GM18867 (cell line): ENCODE measurements around the gene LRPAP1.
"Not testable (repeated sequence)": the region's sequence is repeated elsewhere in the genome, so short reads cannot be mapped to it uniquely, and the experiment has no call there.

ENCODE experiments used
- ATAC-seq: cut with Tn5 transposase; IDR thresholded peaks from one replicate; pipeline ENCODE4 v1.9.1; 2021; ENCODE audit warnings: mild to moderate bottlenecking, moderate library complexity; ENCODE audit not compliant: unreplicated experiment

Gene LRPAP1

DNA sequence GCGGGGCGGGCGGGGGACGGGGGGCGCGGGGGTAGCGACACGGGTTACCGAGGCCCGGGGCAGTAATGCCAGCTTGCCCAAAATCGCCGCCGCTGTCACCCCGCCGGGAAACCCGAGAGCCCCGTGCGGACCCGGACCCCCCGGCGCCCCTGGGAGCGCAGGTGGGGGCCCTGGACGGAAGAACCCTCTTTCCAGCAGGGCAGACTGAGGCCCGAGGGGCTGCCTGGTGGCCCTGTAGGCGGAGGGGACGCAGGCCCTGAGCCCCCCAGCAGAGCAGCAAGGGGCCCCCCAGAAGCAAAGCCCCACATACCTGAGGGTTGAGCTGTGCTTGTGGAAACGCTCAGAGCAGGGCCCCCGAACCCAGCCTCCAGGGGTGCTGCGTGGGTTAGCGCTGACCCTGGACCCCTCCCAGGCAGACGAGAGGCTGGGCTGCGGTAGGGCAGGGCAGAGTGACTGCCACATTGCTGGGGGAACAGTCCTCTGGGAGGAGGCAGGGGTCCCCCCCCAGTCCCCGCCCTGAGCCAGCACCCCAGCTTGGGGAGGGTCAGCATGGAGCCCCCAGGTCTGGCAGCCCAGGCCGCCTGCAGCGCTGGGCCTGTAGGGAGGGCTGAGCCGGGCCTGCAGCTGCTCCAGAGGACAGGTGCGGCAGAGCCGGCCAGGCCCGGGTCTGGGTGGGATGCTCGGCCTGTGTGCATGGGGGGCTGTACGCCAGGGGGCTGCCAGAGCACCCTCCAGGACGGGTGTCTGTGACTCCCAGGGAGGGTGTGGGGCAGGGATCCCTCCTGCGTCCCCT is 68.5 kb downstream of the LRPAP1 start:
- no peak for ATAC-seq

- ATAC-seq: no peak
Observed at GRCh38 chr4:3462790-3463415, 69.3 kb downstream of the LRPAP1 start, which contains the start of gene DOK7. Gene DOK7 (plus strand): TSS chr4:3463306. CDS start chr4:3463376, 70 bp downstream.

DNA sequence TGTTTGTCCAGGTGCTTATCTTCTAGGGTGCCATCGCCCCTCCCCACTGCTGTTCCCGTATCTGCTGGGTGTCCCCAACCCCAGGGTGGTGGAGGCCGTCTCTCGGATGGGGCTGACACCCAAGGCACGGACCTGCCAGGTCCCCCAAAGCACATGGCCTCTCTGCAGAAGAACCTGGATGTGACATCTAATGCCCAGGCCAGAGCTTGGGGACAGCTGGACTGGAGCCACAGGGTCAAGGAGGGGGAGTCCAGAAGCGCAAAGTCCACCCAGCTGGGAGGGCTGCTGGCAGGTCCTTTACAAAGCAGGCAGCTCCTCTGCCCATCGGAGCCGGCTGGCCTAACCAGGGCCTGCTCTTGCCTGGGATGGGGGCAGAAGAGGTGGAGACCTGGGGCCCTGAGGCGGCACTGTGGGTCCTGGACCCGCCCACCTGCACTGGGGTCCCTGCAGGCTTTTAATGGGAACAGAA is 69.9 kb downstream of the LRPAP1 start:
- no peak for ATAC-seq

DNA sequence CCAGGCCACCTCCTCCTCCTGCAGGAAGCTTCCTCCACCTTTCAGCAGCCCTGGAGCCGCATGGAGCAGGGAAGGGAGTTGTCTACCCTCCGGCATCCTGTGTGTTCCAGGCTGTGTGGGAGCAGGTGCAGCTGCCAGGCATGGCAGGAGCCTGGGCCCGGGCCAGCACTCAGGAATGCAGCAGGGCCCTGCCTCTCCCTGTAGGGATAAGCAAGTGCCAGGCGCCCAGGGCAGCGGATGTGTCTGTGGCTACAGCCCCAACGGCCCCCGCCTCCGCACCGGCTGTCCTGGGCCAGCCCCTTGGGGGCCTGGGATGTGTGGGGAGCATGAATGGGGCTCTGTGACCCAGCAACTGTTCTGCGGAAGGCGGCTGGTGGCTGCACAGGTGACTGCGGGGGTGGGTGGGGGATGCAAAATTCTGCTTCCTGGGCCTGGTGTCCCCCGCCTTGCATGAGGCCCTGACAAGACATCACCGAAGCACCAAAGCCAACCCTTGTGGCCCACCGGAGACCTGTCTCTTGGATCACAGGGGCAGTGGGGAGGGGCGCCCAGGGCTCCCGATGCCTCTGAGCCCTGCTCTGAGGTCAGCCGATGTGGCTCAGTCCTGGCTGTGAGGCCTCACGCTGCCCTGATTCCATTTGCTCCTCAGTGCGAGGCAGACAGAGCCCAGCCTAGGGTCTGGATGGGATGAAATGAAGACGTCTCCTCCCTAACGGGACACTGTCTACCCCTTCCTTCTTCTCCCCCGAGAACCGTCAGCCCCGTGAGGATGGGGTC is 70.5 kb downstream of the LRPAP1 start:
- no peak for ATAC-seq

- no peak for ATAC-seq
Observed at GRCh38 chr4:3460926-3461325, 71.3 kb downstream of the LRPAP1 start.

DNA sequence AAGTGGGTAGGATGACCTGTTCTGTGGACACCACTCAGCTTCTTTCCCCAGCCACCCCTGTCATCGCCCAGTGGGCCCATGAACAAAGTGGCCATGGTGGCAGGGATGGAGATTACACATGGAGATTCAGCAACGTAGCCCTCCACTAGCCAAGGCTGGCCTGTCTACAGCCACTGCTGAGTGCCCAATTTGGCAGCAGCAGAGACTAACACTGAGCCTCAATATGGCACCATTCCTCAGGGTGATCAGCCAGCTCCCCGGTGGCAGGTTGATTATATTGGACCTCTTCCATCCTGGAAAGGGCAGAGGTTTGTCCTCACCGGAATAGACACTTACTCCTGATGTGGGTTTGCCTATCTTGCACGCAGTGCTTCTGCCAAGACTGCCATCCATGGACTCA is 73.1 kb downstream of the LRPAP1 start:
- not testable (repeated sequence) for ATAC-seq

DNA sequence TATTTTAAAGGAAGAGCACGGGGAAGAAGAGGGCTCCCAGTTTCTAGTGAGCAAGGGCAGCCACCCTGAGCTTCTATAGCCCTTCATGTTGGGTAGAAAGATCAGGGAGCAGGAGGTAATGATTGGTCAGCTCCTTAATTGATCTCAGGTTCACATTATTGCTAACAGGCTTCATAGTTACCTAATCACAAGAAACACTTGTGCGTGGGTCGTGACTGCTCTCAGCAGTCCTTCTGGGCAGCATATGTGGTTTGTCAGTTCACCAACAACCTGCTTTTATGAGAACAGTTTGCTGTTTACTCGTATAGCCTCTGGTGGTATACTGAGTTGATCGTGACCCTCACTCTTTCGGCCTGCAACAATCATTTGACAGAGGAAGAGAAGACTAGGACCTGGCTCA is 73.9 kb downstream of the LRPAP1 start:
- no peak for ATAC-seq

GRCh38 chr4:3455596-3455995 is 76.6 kb downstream of the LRPAP1 start:
- not testable (repeated sequence) for ATAC-seq
